ENCODE results near the gene RGS18. TPM values are rescaled to one million over a fixed set of nuclear protein-coding genes. Genes with fewer than 3 reads are reported as not detected.
"Not testable (repeated sequence)": the region's sequence is repeated elsewhere in the genome, so short reads cannot be mapped to it uniquely, and the experiment has no call there.

Gene RGS18
- polyA plus RNA-seq, 1 donor from 2014 or later, result 3.0 TPM

DNA sequence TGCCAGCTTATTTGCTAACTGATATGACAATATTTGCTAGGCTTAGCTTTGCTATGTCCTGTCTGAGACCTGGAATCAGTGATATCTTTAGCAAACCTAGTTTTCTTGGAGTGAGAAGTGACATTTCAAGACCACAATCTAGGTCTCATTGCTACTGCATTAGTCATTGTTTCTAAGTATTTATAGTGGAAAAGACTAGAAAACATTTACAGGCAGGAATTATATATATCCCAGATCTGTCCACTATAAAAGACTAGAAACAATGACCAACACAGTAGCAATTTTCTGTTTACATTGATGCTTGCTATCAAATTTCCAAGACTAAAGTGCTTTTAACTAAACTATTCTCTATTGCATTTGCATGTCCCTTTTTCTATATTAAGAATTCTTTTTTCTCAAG lies 5.0 kb upstream of the RGS18 start:
- Mint-ChIP-seq H3K36me3 (no peaks in the 10 kb centered on the region), H3K27ac (no peak overlapping the region), H3K27me3 (no peaks in the 10 kb centered on the region), H3K4me1 (no peaks in the 10 kb centered on the region), H3K4me3 (no peak overlapping the region), H3K9me3 (no peaks in the 10 kb centered on the region)

- Mint-ChIP-seq H3K4me1 (no peaks in the 10 kb centered on the region), H3K27ac (no peak overlapping the region), H3K27me3 (no peaks in the 10 kb centered on the region), H3K4me3 (no peak overlapping the region), H3K9me3 (peaks cover 0 to 3% (median 0%) of the 10 kb centered on the region in 3 donors), H3K36me3 (no peaks in the 10 kb centered on the region)
These were observed 1.2 kb upstream of the RGS18 start for GRCh38 chr1:192157067-192157466.

GRCh38 chr1:192159014-192159413 lies 752 bp downstream of the RGS18 start:
- H3K4me1 Mint-ChIP-seq, result no peaks in the 10 kb centered on the region
- no peaks in the 10 kb centered on the region for H3K36me3 Mint-ChIP-seq
- no peak overlapping the region for H3K4me3 Mint-ChIP-seq
- H3K27ac Mint-ChIP-seq, result no peak overlapping the region
- peaks cover 0 to 4% (median 3%) of the 10 kb centered on the region in 3 donors for H3K9me3 Mint-ChIP-seq
- H3K27me3 Mint-ChIP-seq, result no peaks in the 10 kb centered on the region

DNA sequence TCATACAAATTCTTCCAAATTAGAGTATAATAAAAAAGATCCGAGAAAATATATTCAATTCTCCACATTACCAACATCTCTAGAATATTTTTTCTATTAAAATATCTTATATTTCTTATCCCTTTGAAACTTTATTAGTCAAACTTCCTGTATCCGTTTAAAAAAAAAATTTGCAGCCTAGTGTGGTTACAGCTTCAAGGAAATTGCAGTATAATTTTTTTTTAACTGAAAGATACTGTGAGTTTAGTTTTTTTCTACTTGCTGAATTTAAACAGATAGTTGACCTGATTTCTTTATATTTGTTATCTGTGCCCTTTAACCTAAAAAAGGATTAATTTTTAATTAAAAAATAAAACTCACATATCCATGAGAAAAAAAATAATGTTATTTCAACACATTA lies 1.5 kb downstream of the RGS18 start:
- Mint-ChIP-seq H3K4me1 (no peaks in the 10 kb centered on the region), H3K36me3 (no peaks in the 10 kb centered on the region), H3K4me3 (no peak overlapping the region), H3K9me3 (peaks cover 2 to 4% (median 3%) of the 10 kb centered on the region in 3 donors), H3K27me3 (no peaks in the 10 kb centered on the region), H3K27ac (no peak overlapping the region)

GRCh38 chr1:192160196-192160595 lies 1.9 kb downstream of the RGS18 start:
- Mint-ChIP-seq H3K27ac (no peak overlapping the region), H3K27me3 (no peaks in the 10 kb centered on the region), H3K9me3 (peaks cover 3 to 5% (median 3%) of the 10 kb centered on the region in 3 donors), H3K4me1 (no peaks in the 10 kb centered on the region), H3K36me3 (no peaks in the 10 kb centered on the region), H3K4me3 (no peak overlapping the region)

- no peak overlapping the region for H3K27ac Mint-ChIP-seq
- H3K27me3 Mint-ChIP-seq, result no peaks in the 10 kb centered on the region
- H3K4me1 Mint-ChIP-seq, result no peaks in the 10 kb centered on the region
- no peaks in the 10 kb centered on the region for H3K36me3 Mint-ChIP-seq
- H3K4me3 Mint-ChIP-seq, result no peak overlapping the region
- peaks cover 4 to 8% (median 5%) of the 10 kb centered on the region in 3 donors for H3K9me3 Mint-ChIP-seq
These were observed 3.7 kb downstream of the RGS18 start for GRCh38 chr1:192161976-192162375.

- Mint-ChIP-seq H3K27me3 (no peaks in the 10 kb centered on the region), H3K27ac (no peak overlapping the region), H3K4me3 (no peak overlapping the region), H3K36me3 (no peaks in the 10 kb centered on the region), H3K9me3 (peaks cover 4 to 8% (median 5%) of the 10 kb centered on the region in 3 donors), H3K4me1 (no peaks in the 10 kb centered on the region)
These were observed 4.1 kb downstream of the RGS18 start for GRCh38 chr1:192162376-192162775.

GRCh38 chr1:192165002-192165401 lies 6.7 kb downstream of the RGS18 start:
- H3K27ac Mint-ChIP-seq, H3K9me3 Mint-ChIP-seq, H3K36me3 Mint-ChIP-seq, H3K4me3 Mint-ChIP-seq, H3K27me3 Mint-ChIP-seq, H3K4me1 Mint-ChIP-seq: not testable (repeated sequence)

GRCh38 chr1:192167011-192167410 lies 8.7 kb downstream of the RGS18 start:
- Mint-ChIP-seq H3K27me3 (no peaks in the 10 kb centered on the region), H3K4me3 (no peak overlapping the region), H3K27ac (no peak overlapping the region), H3K9me3 (peaks cover 2 to 8% (median 6%) of the 10 kb centered on the region in 3 donors), H3K4me1 (no peaks in the 10 kb centered on the region), H3K36me3 (no peaks in the 10 kb centered on the region)

- H3K4me1 Mint-ChIP-seq, result no peaks in the 10 kb centered on the region
- no peak overlapping the region for H3K4me3 Mint-ChIP-seq
- peaks cover 2 to 6% (median 4%) of the 10 kb centered on the region in 3 donors for H3K9me3 Mint-ChIP-seq
- no peaks in the 10 kb centered on the region for H3K36me3 Mint-ChIP-seq
- H3K27me3 Mint-ChIP-seq, result no peaks in the 10 kb centered on the region
- no peak overlapping the region for H3K27ac Mint-ChIP-seq
These were observed 9.8 kb downstream of the RGS18 start for GRCh38 chr1:192167911-192168700.

GRCh38 chr1:192168964-192169363 lies 10.7 kb downstream of the RGS18 start:
- Mint-ChIP-seq H3K36me3 (peaks cover 2% of the 10 kb centered on the region), H3K27me3 (no peaks in the 10 kb centered on the region), H3K27ac (no peak overlapping the region), H3K9me3 (peaks cover 2 to 6% (median 4%) of the 10 kb centered on the region in 3 donors), H3K4me1 (no peaks in the 10 kb centered on the region), H3K4me3 (no peak overlapping the region)

DNA sequence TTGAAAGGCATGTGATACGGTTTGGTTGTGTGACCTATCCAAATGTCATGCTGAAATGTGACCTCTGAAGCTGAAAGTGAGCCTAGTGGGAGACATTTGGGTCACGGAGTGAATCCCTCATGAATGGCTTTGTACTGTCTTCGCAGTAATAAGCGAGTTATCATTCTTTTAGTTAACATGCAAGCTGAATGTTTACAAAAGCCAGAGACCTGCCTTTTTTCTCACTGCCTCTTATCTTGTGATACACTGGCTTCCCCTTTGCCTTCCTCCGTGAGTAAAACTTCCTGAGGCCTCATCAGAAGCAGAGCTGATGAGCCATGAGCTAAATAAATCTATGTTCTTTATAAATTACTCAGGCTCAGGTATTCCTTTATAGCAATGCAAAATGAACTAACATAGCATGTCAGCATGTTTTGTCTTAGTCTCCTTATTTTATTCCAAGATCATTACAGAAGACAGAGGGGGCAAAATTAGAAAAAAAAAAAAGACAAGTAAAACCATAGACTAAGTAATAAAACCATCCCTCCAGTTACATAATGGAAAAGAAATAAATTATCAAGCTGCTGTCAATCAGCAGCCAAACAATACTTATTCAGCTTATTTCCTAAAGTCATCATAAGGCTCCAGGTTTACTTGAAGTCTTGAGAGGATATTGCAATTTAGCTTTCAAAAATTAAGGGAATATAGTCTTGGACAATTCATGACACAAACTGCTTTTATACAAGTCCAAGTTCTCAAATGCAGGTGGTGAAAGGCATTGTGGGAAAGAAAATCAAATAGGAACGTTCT lies 12.1 kb downstream of the RGS18 start:
- Mint-ChIP-seq H3K36me3 (peaks cover 2% of the 10 kb centered on the region), H3K4me3 (no peak overlapping the region)

GRCh38 chr1:192171123-192171522 lies 12.9 kb downstream of the RGS18 start:
- peaks cover 2% of the 10 kb centered on the region for H3K36me3 Mint-ChIP-seq
- H3K4me3 Mint-ChIP-seq, result no peak overlapping the region
- peaks cover 0 to 2% (median 1%) of the 10 kb centered on the region in 3 donors for H3K9me3 Mint-ChIP-seq
- no peaks in the 10 kb centered on the region for H3K4me1 Mint-ChIP-seq
- no peak overlapping the region for H3K27ac Mint-ChIP-seq
- H3K27me3 Mint-ChIP-seq, result no peaks in the 10 kb centered on the region

More for the DNA sequence above, 12.1 kb downstream of the RGS18 start:
- Mint-ChIP-seq H3K27ac (no peak overlapping the region), H3K4me1 (no peaks in the 10 kb centered on the region), H3K9me3 (peaks cover under 1 to 1% (median under 1%) of the 10 kb centered on the region in 3 donors), H3K27me3 (no peaks in the 10 kb centered on the region)

- Mint-ChIP-seq H3K4me1 (peaks cover 0 to 2% (median 0%) of the 10 kb centered on the region in 3 donors), H3K4me3 (no peak overlapping the region), H3K27ac (no peak overlapping the region), H3K36me3 (peaks cover 2% of the 10 kb centered on the region), H3K9me3 (peaks cover 0 to 4% (median 0%) of the 10 kb centered on the region in 3 donors), H3K27me3 (no peaks in the 10 kb centered on the region)
These were observed 17.7 kb downstream of the RGS18 start for GRCh38 chr1:192175971-192176370.

- H3K4me1 Mint-ChIP-seq, result peaks cover 0 to 2% (median 0%) of the 10 kb centered on the region in 3 donors
- peaks cover 0 to 5% (median 0%) of the 10 kb centered on the region in 3 donors for H3K9me3 Mint-ChIP-seq
- no peaks in the 10 kb centered on the region for H3K27me3 Mint-ChIP-seq
- H3K4me3 Mint-ChIP-seq, result no peak overlapping the region
- H3K36me3 Mint-ChIP-seq, result no peaks in the 10 kb centered on the region
- no peak overlapping the region for H3K27ac Mint-ChIP-seq
These were observed 25.5 kb downstream of the RGS18 start for GRCh38 chr1:192183788-192184187.
